Measurements from ENCODE around the gene DBR1.

Gene DBR1, protein sequence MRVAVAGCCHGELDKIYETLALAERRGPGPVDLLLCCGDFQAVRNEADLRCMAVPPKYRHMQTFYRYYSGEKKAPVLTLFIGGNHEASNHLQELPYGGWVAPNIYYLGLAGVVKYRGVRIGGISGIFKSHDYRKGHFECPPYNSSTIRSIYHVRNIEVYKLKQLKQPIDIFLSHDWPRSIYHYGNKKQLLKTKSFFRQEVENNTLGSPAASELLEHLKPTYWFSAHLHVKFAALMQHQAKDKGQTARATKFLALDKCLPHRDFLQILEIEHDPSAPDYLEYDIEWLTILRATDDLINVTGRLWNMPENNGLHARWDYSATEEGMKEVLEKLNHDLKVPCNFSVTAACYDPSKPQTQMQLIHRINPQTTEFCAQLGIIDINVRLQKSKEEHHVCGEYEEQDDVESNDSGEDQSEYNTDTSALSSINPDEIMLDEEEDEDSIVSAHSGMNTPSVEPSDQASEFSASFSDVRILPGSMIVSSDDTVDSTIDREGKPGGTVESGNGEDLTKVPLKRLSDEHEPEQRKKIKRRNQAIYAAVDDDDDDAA

GRCh38 chr3:138174421-138175131 lies at the start of gene DBR1:
TSS of gene DBR1 (minus strand) at chr3:138174921. CDS start at chr3:138174795, 126 bp downstream.
- DNase-seq: peak; percentile 49

DNA sequence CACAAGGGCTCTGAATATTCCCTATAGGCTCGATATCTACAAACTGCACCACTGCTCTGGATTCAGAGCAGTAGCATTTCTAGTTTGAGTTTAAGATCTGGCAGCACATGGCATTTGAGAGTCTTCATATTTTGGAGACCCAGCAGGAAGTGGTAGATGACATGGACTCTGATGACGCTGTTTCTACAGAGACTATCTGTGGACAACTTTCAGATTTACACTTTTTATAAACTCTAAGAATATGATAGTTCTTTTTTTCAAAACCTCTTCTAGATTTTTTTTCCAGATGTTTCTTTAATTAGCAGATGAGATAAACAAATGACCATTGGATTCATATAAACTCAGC lies 48.2 kb upstream of the DBR1 start:
- no peak for DNase-seq

DNA sequence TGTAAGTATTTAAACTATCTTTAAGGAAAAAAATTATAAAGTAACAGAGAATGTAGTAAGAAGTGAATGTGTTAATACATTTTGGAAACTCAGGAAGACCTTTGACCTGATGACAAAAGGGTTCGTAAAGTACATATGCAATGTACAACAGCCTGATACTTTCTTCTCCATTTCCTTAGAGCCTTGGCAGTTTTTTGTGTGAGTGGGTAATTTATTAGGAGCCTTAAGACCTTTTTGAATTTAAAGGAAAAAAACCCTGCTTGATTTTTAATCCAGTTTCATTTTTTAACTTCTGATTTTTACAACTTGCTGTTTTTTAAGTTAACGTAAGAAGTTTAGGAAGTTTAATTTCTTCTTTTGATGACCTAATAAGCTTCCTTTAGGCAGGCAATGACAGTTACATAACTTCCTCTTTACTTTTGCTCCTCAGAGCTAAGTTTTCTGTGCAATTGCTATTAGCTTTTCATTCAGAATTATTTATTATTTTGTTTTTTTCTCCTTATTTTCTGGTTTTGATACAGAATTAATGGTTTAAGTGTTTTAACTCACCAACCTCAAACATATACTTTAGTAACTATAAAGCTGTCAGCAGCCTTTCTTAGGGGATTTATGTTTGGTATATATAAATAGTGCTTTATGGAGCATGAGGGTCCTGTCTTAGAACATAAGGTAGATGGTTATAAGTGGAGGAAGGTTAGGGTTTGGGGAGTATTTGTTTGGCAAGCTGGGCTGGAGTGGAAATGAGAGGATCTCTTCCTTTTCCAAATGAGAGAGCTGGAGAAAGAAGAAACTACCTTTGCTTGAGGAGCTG lies 47.6 kb upstream of the DBR1 start:
- DNase-seq: no peak

DNA sequence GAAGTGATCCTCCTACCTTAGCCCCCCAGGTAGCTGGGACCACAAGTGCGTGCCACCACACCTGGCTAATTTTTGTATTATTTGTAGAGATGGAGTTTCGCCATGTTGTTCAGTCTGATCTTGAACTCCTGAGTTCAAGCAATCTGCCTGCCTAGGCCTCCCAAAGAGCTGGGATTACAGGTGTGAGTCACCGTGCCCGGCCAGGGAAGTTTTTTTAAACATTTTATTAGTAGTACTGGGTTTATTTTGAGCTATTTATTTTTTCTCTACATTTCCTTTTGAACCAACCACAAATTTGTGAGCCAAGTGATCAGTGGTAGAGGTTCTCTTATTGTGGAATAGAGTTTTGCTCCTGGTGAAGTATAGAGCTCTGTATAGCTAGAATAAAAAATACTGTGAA lies 46.1 kb upstream of the DBR1 start:
- no peak for DNase-seq

GRCh38 chr3:138220242-138220641 lies 45.5 kb upstream of the DBR1 start:
- DNase-seq: no peak

DNA sequence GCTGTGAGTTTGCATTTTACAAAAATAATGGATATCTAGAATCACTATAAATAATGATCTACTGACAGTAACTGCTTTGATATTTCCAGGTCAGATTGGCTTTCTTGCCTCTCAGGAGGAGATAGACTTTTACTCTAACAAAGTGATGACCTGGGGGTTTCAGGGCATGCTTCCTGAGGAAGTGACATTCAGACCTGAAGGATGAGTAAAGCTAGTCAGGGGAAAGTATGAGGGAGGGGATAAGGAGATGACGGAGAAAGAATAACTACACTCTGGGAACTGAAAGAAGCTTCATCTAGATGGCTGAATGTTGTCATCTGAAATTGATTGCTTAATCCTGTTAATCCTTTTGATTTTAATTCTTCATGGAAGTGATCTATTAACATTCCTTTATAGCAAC lies 44.5 kb upstream of the DBR1 start:
- no peak for DNase-seq

DNA sequence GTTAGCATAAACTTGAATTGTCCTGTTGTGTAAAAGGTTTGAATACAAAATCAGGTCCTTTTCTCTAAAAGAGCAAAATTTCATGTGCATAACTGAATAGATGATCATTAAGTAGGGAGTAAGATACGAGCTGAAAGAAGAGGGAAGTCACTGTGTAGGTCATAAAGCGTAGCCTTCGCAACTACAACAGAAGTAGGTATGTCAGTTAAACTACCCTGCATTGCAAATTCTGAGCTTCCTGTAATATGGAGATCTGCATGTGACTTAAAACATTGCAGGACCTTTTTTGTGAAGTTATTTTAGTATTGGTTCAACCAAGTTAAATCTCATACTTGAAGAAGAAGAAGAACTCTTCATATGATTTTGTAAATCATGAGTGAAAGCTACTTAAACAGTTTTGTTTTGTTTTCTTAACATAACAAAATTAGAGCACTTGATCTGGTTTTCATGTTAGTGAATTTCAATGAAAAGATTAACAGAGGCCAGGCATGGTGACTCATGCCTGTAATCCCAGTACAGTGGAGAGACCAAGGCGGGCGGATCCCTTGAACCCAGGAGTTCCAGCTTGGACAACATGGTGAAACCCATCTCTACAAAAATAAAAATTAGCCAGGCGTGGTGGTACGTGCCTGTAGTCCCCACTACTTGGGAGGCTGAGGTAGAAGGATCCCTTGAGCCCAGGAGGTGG lies 38.8 kb upstream of the DBR1 start:
- DNase-seq: no peak

DNA sequence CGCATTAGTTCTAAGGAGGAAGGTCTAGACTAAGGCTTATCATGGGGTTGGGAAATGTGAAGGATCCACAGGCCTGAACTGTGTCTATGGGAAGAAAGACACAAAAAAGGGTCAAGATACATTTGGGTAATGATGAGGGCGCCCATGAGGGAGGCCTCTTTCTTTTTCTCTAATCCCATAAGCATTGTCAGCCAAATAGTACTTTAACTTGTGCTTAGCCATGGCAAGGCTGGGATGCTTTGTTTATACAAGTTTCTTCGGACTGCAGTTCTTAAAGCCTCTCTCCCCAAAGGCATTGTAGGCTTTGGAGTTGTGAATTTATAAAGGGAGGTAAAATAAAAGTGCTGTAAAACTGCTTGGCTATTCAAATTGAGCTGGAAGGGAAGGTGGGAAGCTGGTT lies 35.8 kb upstream of the DBR1 start:
- no peak for DNase-seq

GRCh38 chr3:138206196-138206595 lies 31.5 kb upstream of the DBR1 start:
- no peak for DNase-seq

GRCh38 chr3:138205527-138205926 lies 30.8 kb upstream of the DBR1 start:
- DNase-seq: no peak

DNA sequence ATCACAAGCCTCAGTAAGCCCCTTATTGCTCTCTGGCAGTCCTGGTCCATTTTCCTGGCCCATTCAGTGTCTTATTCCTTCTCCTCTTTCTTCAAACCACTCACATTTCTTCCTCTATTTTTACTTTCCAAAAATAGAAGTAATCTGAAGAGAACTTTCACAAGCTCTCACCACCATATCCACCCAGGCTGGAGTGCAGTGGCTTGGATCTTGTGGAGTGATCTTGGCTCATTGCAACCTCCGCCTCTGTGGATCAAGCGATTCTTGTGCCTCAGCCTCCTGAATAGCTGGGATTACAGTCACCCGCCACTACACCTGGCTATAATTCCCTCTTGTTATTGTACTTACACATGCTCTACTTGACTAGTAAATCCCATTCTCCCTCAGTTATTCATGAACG lies 29.2 kb upstream of the DBR1 start:
- DNase-seq: no peak

GRCh38 chr3:138202945-138203701 lies 28.4 kb upstream of the DBR1 start:
- DNase-seq: no peak

- DNase-seq: no peak
Measured at GRCh38 chr3:138200424-138200823, 25.7 kb upstream of the DBR1 start.

- DNase-seq: no peak
Measured at GRCh38 chr3:138199851-138200250, 25.1 kb upstream of the DBR1 start.

DNA sequence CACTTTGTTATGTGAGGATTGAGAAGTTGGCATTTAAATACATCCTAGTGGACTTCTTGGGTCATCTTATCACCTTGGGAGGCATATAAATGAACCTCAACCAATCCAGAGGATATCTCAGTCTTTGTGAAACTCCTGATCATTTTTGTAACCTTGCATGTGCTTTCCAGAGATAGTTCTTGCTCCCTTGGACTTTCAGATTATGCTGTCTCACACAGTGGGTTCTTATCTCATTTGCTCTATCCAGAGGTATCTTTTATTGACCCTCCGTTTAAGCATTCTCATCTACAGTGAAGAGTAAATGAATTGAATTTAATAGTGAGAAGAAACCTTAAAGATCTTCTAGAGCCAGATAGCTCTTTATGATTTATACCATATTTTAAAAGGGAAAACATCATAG lies 22.8 kb upstream of the DBR1 start:
- no peak for DNase-seq

DNA sequence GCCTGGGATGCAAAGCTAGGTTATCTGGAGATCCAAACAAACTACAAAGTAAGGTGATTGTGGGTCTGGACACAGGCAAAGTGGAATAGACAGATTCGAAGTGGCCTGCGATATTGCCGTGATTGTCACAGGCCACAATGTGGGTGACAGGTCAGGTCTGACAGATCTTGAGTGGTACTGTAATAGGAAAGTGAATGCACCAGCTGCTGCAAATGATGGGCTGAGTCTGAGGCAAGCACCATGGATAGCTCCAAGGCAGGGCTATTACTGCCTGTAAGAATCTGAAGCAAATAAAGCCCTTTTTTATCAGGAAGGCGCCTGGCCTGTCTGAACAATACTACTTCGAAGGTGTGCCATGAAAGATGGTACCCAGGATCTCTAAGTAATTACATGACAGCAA lies 22.3 kb upstream of the DBR1 start:
- peak; percentile 5 for DNase-seq

GRCh38 chr3:138196023-138196422 lies 21.3 kb upstream of the DBR1 start:
- DNase-seq: no peak

DNA sequence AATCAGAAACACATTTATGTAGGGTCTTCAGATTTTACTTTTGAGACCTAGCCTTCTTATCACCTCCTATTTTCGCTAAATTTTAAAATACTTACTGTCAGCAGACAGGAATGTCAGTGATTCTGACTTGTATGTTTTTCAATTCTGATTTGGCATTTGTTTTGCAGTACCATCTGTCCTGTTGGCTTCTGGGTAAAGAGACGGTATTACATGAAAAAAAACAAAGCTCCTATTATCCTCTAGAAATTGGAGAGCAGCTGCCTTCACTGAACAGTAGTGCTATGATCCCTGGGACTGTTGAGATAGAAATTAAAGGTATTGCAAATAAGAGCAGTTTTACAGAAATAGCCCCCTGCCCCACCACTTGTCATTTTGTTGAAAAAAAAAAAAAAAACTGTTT lies 20.8 kb upstream of the DBR1 start:
- DNase-seq: no peak

DNA sequence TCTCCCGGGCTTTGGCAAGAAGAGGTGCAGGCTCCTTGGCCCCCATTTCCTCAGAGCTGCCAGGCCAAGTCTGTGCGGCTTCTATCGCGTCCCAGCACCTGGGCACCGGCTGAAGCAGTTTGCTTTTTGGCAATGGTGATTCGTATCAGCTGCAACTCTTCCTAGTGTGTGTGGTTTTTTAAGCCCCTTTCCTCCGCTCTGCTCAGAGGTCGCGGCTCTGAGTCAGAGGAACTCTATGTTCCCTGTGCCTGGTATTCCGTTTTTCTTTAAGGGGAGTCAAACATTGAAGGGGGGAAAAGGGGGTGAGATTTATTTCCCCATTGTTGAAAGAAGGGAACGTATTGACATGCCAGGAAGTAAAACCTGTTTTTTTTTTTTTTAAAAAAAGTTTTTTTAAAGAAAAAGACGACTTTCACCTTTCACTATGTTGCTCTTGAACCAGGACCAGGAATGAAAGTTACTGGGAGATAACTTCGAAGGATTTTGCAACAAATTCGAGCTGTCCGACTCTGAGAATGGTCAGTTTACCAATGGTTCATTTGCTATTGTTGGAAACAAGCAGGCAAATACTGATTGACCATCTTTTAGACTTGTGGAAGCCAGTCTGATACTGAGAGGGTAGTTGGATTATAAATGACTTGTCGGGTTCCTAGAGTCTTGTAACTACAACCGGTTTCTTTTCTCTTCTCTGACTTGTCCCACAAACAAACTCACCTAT lies 13.5 kb upstream of the DBR1 start:
- DNase-seq: no peak

DNA sequence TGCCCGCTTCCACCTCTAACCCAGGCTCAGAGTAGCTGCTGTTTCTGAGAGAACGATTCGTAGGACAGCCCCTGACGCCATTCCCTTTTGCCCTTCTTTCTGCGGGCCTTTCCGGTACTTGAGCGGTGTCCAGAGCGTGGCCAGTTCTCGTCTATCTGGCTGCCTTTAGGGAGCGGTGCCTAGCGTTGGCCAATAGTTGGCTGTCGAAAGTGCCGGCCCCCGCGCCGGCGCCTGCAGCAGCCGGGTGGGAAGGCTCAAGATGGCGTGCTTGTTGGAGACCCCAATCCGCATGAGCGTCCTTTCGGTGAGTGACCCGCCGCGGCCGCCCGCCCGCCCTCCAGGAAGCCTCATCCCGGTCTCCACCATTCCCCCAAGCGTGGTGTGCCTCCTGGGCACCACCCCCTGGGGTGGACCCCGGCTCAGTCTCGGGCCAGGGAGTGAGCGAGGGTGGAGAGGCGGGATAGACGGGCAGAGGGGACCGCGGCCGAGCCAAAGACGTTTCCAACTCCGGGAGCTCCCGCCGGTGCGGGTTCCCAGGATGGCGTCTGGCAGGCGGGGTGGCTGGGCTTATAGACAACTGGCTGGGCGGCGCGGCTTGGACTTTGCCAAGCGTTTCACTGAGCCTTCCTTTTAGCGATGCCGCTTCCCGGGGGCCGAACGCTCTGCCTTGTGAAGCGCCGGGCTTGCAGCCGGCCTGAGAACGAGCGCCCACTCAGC lies 12.7 kb upstream of the DBR1 start, which contains the start of gene ARMC8:
ARMC8 (plus strand) TSS at position 6 of the 717 bp plus-strand sequence; CDS start at position 260, 254 bp downstream.
- peak; percentile 83 for DNase-seq

All from NCI-H2227 treated with DMSO at 0.1 percent for 48 hours (cell line).